ENCODE data around the gene OR52H1. TPM values are rescaled to one million over a fixed set of nuclear protein-coding genes. Genes with fewer than 3 reads are reported as not detected.

The OR52H1 gene
- total RNA-seq, 4 donors from 2014 or later = 0.79 TPM; not detected in 3

- intact Hi-C loops (cut with DNase I; ENCODE audit: low total_unique reads) = no loop called here
- no peak for DNase-seq
- no peak for TF ChIP-seq POLR2A (IDR thresholded peaks at IDR 0.05)
- no peak for TF ChIP-seq CTCF (IDR thresholded peaks at IDR 0.05)
- TF ChIP-seq EP300 (IDR thresholded peaks at IDR 0.05; ENCODE audit: low read depth) = no peak
- TF ChIP-seq POLR2AphosphoS5 (IDR thresholded peaks at IDR 0.05) = no peak
- no peaks in the 10 kb centered on the region for H3K4me1 ChIP-seq
- in situ Hi-C loops (cut with MboI; ENCODE audit: low pct_ligation_motif_present in 1 of 4, low pct_unique_long_range_greater_than_20kb in 1 of 4, low sequenced_read_pairs in 3 of 4) = no loop called here
- H3K27me3 ChIP-seq = no peaks in the 10 kb centered on the region
- 76 to 89% methylated on average over 2 of the region's 2 CpGs for WGBS, 2 donors (ENCODE audit: low coverage in 1 of 2)
- H3K27ac ChIP-seq = no peak within 1 kb of the TSS
- no peaks in the 10 kb centered on the region for H3K9me3 ChIP-seq
- no peaks in the 10 kb centered on the region for H3K36me3 ChIP-seq
- no peak within 1 kb of the TSS for H3K4me3 ChIP-seq
Observed at GRCh38 chr11:5516599-5516998, 31.7 kb downstream of the OR52H1 start, which contains the start of gene UBQLNL. Gene UBQLNL (minus strand): TSS chr11:5516699. CDS start chr11:5516441, 258 bp downstream.

- TF ChIP-seq POLR2AphosphoS5 (IDR thresholded peaks at IDR 0.05) (no peak), POLR2A (IDR thresholded peaks at IDR 0.05) (no peak), EP300 (IDR thresholded peaks at IDR 0.05; ENCODE audit: low read depth) (no peak)
- intact Hi-C loops (cut with DNase I; ENCODE audit: low total_unique reads) = no loop called here
- no peak overlapping the region for H3K4me3 ChIP-seq
- no peaks in the 10 kb centered on the region for H3K27me3 ChIP-seq
- no peak overlapping the region for H3K27ac ChIP-seq
- in situ Hi-C loops (cut with MboI; ENCODE audit: low pct_ligation_motif_present in 1 of 4, low pct_unique_long_range_greater_than_20kb in 1 of 4, low sequenced_read_pairs in 3 of 4) = no loop called here
- no peaks in the 10 kb centered on the region for H3K9me3 ChIP-seq
- no peaks in the 10 kb centered on the region for H3K4me1 ChIP-seq
- DNase-seq = no peak
- no peaks in the 10 kb centered on the region for H3K36me3 ChIP-seq
Observed at GRCh38 chr11:5514841-5515240, 33.5 kb downstream of the OR52H1 start.

GRCh38 chr11:5509803-5510202 lies 38.5 kb downstream of the OR52H1 start, which contains the start of gene UBQLN3:
Gene UBQLN3 (minus strand): TSS chr11:5509957. CDS start chr11:5509558, 399 bp downstream.
- Histone ChIP-seq H3K27ac (no peak within 1 kb of the TSS), H3K27me3 (no peaks in the 10 kb centered on the region), H3K4me3 (no peak within 1 kb of the TSS), H3K4me1 (no peaks in the 10 kb centered on the region), H3K36me3 (no peaks in the 10 kb centered on the region), H3K9me3 (no peaks in the 10 kb centered on the region)
- in situ Hi-C loops (cut with MboI; ENCODE audit: low pct_ligation_motif_present in 1 of 4, low pct_unique_long_range_greater_than_20kb in 1 of 4, low sequenced_read_pairs in 3 of 4) (no loop called here), intact Hi-C loops (cut with DNase I; ENCODE audit: low total_unique reads) (no loop called here)
- no peak for TF ChIP-seq POLR2A (IDR thresholded peaks at IDR 0.05)
- no peak for TF ChIP-seq CTCF (IDR thresholded peaks at IDR 0.05)
- no peak for TF ChIP-seq EP300 (IDR thresholded peaks at IDR 0.05; ENCODE audit: low read depth)
- TF ChIP-seq POLR2AphosphoS5 (IDR thresholded peaks at IDR 0.05) = no peak
- 35 to 86% methylated on average over 2 to 4 of the region's 4 CpGs for whole genome bisulfite sequencing, 2 donors (ENCODE audit: low coverage in 1 of 2)
- DNase-seq = no peak

GRCh38 chr11:5508605-5509004 lies 39.7 kb downstream of the OR52H1 start:
- H3K27me3 ChIP-seq = no peaks in the 10 kb centered on the region
- no peaks in the 10 kb centered on the region for H3K9me3 ChIP-seq
- H3K27ac ChIP-seq = no peak overlapping the region
- in situ Hi-C loops (cut with MboI; ENCODE audit: low pct_ligation_motif_present in 1 of 4, low pct_unique_long_range_greater_than_20kb in 1 of 4, low sequenced_read_pairs in 3 of 4) (no loop called here), intact Hi-C loops (cut with DNase I; ENCODE audit: low total_unique reads) (no loop called here)
- no peak for TF ChIP-seq POLR2AphosphoS5 (IDR thresholded peaks at IDR 0.05)
- no peak for TF ChIP-seq EP300 (IDR thresholded peaks at IDR 0.05; ENCODE audit: low read depth)
- no peak overlapping the region for H3K4me3 ChIP-seq
- H3K4me1 ChIP-seq = no peaks in the 10 kb centered on the region
- 92% methylated on average over 8 of the region's 8 CpGs; no CpG with 5 or more reads in 1 of the 2 donors for whole genome bisulfite sequencing, 2 donors (ENCODE audit: low coverage in 1 of 2)
- no peaks in the 10 kb centered on the region for H3K36me3 ChIP-seq
- DNase-seq = no peak

- no peak for TF ChIP-seq POLR2A (IDR thresholded peaks at IDR 0.05)
- no peak for TF ChIP-seq POLR2AphosphoS5 (IDR thresholded peaks at IDR 0.05)
- no peak for TF ChIP-seq CTCF (IDR thresholded peaks at IDR 0.05)
- TF ChIP-seq EP300 (IDR thresholded peaks at IDR 0.05; ENCODE audit: low read depth) = no peak
- H3K27me3 ChIP-seq = no peaks in the 10 kb centered on the region
Observed at GRCh38 chr11:5507933-5508305, 40.4 kb downstream of the OR52H1 start.

More at GRCh38 chr11:5507933-5508305, 40.4 kb downstream of the OR52H1 start:
- Histone ChIP-seq H3K27ac (no peak overlapping the region), H3K36me3 (no peaks in the 10 kb centered on the region), H3K9me3 (no peaks in the 10 kb centered on the region), H3K4me1 (no peaks in the 10 kb centered on the region), H3K4me3 (no peak overlapping the region)
- intact Hi-C loops (cut with DNase I; ENCODE audit: low total_unique reads) (no loop called here), in situ Hi-C loops (cut with MboI; ENCODE audit: low pct_ligation_motif_present in 1 of 4, low pct_unique_long_range_greater_than_20kb in 1 of 4, low sequenced_read_pairs in 3 of 4) (no loop called here)
- 40 to 79% methylated on average over 1 to 6 of the region's 6 CpGs for WGBS, 2 donors (ENCODE audit: low coverage in 1 of 2)
- no peak for DNase-seq
